Neural cell (in vitro differentiated cells): ENCODE results near the gene GID4. TPM values are rescaled to one million over a fixed set of nuclear protein-coding genes. Genes with fewer than 3 reads are reported as not detected.

Experiments used
- H2AFZ ChIP-seq: fragments of 200-600, 300-800 bp; sonication (generic), shearing (Covaris generic); 2 replicates; pipeline ENCODE4 v1.6.0; 2014; ENCODE audit warnings: low read depth, mild to moderate bottlenecking, antibody characterized with exemption, low read length, moderate library complexity
- H3F3A ChIP-seq: fragments of 200-600 bp; shearing (Covaris generic); 2 replicates; pipeline ENCODE4 v1.6.1; 2016; ENCODE audit warnings: mild to moderate bottlenecking, moderate library complexity, mixed read lengths, antibody characterized with exemption, low read length; ENCODE audit not compliant: insufficient read depth, poor library complexity, severe bottlenecking
- H3K27ac ChIP-seq: fragments of 200-600, 300-800 bp; sonication (generic), shearing (Covaris generic); 2 replicates; pipeline ENCODE4 v1.5.1; 2014; ENCODE audit warnings: mild to moderate bottlenecking, low read length, moderate library complexity
- H3K27me3 ChIP-seq: fragments of 300-800, 200-600 bp; sonication (generic), shearing (Covaris generic); 2 replicates; pipeline ENCODE4 v1.6.0; 2014; ENCODE audit warnings: mild to moderate bottlenecking, low read depth, low read length, moderate library complexity; ENCODE audit not compliant: insufficient read depth
- H3K36me3 ChIP-seq: fragments of 300-800, 200-600 bp; sonication (generic), shearing (Covaris generic); 2 replicates; pipeline ENCODE4 v1.5.1; 2014; ENCODE audit warnings: mild to moderate bottlenecking, antibody characterized with exemption, low read length, moderate library complexity; ENCODE audit not compliant: insufficient read depth
- H3K4me2 ChIP-seq: fragments of 300-800, 200-600 bp; sonication (generic), shearing (Covaris generic); 2 replicates; pipeline ENCODE4 v1.6.0; 2014; ENCODE audit warnings: mild to moderate bottlenecking, low read length
- H3K4me3 ChIP-seq: fragments of 300-800, 200-600 bp; sonication (generic), shearing (Covaris generic); 2 replicates; pipeline ENCODE4 v1.5.1; 2014; ENCODE audit warnings: mild to moderate bottlenecking, low read length, moderate library complexity
- H3K79me2 ChIP-seq: fragments of 200-600 bp; shearing (Covaris generic); replicated peaks from 2 replicates; pipeline ENCODE4 v1.6.0; 2014; ENCODE audit warnings: mild to moderate bottlenecking, low read length, moderate library complexity; ENCODE audit not compliant: insufficient read depth
- H3K9ac ChIP-seq: fragments of 300-800, 200-600 bp; sonication (generic), shearing (Covaris generic); 2 replicates; pipeline ENCODE4 v1.6.1; 2016; ENCODE audit warnings: mild to moderate bottlenecking, low read length, mixed read lengths
- H3K9me2 ChIP-seq: fragments of 200-600 bp; shearing (Covaris generic); 2 replicates; pipeline ENCODE4 v1.6.1; 2016; ENCODE audit warnings: mild to moderate bottlenecking, low read length, mixed read lengths; ENCODE audit not compliant: insufficient read depth
- H3K9me3 ChIP-seq: fragments of 200-600, 300-800 bp; sonication (generic), shearing (Covaris generic); 2 replicates; pipeline ENCODE4 v1.6.1; 2016; ENCODE audit warnings: mild to moderate bottlenecking, mixed run types, low read length, moderate library complexity, mixed read lengths
- H4K20me1 ChIP-seq: fragments of 200-600 bp; shearing (Covaris generic); 2 replicates; pipeline ENCODE4 v1.6.1; 2016; ENCODE audit warnings: mild to moderate bottlenecking, mixed run types; ENCODE audit not compliant: insufficient read depth
- EP300 ChIP-seq: fragments of 450-650 bp; conservative IDR thresholded peaks from 2 replicates; pipeline ENCODE4 v1.6.1; 2014; ENCODE audit warnings: antibody characterized with exemption, mild to moderate bottlenecking, moderate library complexity; ENCODE audit not compliant: poor library complexity, severe bottlenecking
- EZH2 ChIP-seq: fragments of 200-600, 300-800 bp; shearing (Covaris generic), sonication (generic); IDR thresholded peaks from 2 replicates; pipeline ENCODE4 v1.6.1; 2014; ENCODE audit warnings: antibody characterized with exemption, low read length, borderline replicate concordance, mild to moderate bottlenecking; ENCODE audit not compliant: insufficient read depth, poor library complexity, severe bottlenecking
- MXI1 ChIP-seq: fragments of 450-650 bp; conservative IDR thresholded peaks from 2 replicates; pipeline ENCODE4 v1.6.1; 2014; ENCODE audit warnings: antibody characterized with exemption, mild to moderate bottlenecking; ENCODE audit not compliant: poor library complexity, severe bottlenecking
- POLR2AphosphoS5 ChIP-seq: IDR thresholded peaks from 2 replicates; pipeline ENCODE4 v1.6.1; 2012
- RAD21 ChIP-seq: fragments of 450-650 bp; conservative IDR thresholded peaks from 2 replicates; pipeline ENCODE4 v1.6.1; 2014; ENCODE audit warnings: antibody characterized with exemption, mild to moderate bottlenecking, moderate library complexity
- SMC3 ChIP-seq: fragments of 450-650 bp; conservative IDR thresholded peaks from 2 replicates; pipeline ENCODE4 v1.6.1; 2014; ENCODE audit warnings: antibody characterized with exemption, mild to moderate bottlenecking, moderate library complexity; ENCODE audit not compliant: poor library complexity
- TAF1 ChIP-seq: IDR thresholded peaks from 2 replicates; pipeline ENCODE4 v1.6.1; 2012; ENCODE audit warnings: low read depth
- polyA plus RNA-seq: library from polyadenylated mRNA; depleted of rRNA; stranded (reverse); fragments of >200 nt; gene quantifications from 2 replicates; pipeline ENCODE4 v1.2.3, GENCODE V29; 2014
- TF ChIP-seq, protein P1 (sequence below): fragments of 450-650 bp; IDR thresholded peaks from 2 replicates; pipeline ENCODE4 v1.5.1; 2014; ENCODE audit warnings: antibody characterized with exemption, mild to moderate bottlenecking, moderate library complexity; ENCODE audit not compliant: poor library complexity, severe bottlenecking
- TF ChIP-seq, protein P2 (sequence below): IDR thresholded peaks from 2 replicates; pipeline ENCODE4 v1.6.1; 2012; ENCODE audit warnings: borderline replicate concordance

The GID4 gene
- polyA plus RNA-seq, 1 donor from 2014 or later, result 4.9 TPM

DNA sequence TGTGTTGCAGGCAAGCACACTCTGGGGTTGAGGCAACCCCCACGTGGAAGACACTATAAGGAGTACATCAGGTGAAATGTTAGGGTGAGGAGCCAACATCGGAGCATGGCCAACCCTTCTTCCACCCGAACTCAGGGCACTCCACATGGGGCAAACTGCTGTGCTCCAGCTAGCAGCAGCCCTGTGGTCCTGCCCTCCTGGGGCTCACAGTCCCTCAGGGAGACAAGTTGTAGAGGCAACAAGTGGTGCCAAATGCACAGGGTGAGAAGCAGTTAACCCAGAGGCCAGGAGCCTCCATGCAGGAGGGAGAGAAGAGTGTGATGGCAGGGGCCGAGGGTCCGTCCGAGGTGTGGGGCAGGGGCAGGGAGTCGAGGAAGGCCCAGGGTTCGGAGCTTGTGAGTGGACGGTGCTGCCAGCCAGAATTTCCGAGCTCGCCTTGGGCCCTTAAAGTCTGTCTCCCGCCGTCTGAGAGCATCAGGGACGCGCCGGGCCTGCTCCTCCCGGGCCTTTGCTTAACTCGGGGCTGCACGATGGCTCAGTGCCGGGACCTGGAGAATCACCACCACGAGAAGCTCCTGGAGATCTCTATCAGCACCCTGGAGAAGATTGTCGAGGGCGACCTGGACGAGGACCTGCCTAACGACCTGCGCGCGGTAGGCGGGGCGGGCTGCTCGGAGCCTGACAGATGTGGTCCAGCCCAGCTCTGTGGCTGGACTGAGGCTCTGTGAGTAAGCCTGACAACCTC lies 32.5 kb upstream of the GID4 start:
- no peak for TF ChIP-seq EP300
- TF ChIP-seq, protein P1, sequence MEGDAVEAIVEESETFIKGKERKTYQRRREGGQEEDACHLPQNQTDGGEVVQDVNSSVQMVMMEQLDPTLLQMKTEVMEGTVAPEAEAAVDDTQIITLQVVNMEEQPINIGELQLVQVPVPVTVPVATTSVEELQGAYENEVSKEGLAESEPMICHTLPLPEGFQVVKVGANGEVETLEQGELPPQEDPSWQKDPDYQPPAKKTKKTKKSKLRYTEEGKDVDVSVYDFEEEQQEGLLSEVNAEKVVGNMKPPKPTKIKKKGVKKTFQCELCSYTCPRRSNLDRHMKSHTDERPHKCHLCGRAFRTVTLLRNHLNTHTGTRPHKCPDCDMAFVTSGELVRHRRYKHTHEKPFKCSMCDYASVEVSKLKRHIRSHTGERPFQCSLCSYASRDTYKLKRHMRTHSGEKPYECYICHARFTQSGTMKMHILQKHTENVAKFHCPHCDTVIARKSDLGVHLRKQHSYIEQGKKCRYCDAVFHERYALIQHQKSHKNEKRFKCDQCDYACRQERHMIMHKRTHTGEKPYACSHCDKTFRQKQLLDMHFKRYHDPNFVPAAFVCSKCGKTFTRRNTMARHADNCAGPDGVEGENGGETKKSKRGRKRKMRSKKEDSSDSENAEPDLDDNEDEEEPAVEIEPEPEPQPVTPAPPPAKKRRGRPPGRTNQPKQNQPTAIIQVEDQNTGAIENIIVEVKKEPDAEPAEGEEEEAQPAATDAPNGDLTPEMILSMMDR, result no peak
- TF ChIP-seq EZH2, result no peak
- no peak for TF ChIP-seq POLR2AphosphoS5
- TF ChIP-seq, protein P2, sequence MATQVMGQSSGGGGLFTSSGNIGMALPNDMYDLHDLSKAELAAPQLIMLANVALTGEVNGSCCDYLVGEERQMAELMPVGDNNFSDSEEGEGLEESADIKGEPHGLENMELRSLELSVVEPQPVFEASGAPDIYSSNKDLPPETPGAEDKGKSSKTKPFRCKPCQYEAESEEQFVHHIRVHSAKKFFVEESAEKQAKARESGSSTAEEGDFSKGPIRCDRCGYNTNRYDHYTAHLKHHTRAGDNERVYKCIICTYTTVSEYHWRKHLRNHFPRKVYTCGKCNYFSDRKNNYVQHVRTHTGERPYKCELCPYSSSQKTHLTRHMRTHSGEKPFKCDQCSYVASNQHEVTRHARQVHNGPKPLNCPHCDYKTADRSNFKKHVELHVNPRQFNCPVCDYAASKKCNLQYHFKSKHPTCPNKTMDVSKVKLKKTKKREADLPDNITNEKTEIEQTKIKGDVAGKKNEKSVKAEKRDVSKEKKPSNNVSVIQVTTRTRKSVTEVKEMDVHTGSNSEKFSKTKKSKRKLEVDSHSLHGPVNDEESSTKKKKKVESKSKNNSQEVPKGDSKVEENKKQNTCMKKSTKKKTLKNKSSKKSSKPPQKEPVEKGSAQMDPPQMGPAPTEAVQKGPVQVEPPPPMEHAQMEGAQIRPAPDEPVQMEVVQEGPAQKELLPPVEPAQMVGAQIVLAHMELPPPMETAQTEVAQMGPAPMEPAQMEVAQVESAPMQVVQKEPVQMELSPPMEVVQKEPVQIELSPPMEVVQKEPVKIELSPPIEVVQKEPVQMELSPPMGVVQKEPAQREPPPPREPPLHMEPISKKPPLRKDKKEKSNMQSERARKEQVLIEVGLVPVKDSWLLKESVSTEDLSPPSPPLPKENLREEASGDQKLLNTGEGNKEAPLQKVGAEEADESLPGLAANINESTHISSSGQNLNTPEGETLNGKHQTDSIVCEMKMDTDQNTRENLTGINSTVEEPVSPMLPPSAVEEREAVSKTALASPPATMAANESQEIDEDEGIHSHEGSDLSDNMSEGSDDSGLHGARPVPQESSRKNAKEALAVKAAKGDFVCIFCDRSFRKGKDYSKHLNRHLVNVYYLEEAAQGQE, result no peak

DNA sequence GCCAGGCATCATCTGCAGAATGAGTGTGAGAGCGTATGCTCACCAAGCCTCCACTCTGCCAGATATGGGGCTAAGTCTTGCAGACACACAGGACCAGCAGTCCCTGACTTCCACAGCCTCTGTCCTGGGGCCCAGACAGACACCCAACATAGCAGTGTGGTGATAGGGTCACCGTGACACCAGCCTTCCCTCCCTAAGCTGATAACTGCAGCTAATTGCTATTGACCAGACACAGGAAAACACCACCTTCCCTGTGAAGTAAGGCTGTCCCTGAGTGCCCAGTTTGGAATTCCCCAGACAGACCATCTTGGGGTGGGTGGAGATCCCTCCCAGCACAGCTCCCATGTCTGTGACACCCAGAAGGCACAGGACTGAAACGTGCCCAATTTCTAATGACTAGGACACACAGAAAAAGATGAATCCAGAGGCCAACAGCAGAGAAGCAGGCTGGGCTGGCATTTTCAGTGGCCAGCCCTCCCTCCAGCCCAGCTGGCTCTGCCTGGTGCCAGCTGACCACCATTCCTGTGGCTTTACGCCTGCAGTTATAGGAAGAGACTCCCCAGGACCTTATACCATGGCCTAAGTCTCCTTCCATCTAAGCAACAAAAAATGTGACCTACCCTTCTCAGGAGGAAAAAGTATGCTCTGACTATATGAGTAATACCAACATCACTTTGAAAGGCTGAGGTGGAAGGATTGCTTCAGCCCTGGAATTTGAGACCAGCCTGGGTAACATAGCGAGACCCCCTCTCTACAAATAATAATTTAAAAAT lies 30.5 kb upstream of the GID4 start:
- Histone ChIP-seq H3K36me3 (no peaks in the 10 kb centered on the region), H3K4me3 (no peak overlapping the region), H2AFZ (no peak overlapping the region), H4K20me1 (no peaks in the 10 kb centered on the region), H3K9me2 (no peaks in the 10 kb centered on the region), H3K27ac (no peak overlapping the region), H3K4me2 (no peak overlapping the region), H3K9ac (no peak overlapping the region), H3K27me3 (no peaks in the 10 kb centered on the region), H3K79me2 (no peaks in the 10 kb centered on the region), H3F3A (no peaks in the 10 kb centered on the region), H3K9me3 (no peaks in the 10 kb centered on the region)
- TF ChIP-seq EZH2 (no peak), MXI1 (no peak), TAF1 (no peak), RAD21 (no peak), EP300 (no peak), POLR2AphosphoS5 (no peak), SMC3 (no peak)
- TF ChIP-seq, protein P2, result no peak
- TF ChIP-seq, protein P1, result no peak

More for the DNA sequence above, 32.5 kb upstream of the GID4 start:
- H2AFZ ChIP-seq, result no peak overlapping the region
- H3K27me3 ChIP-seq, result no peaks in the 10 kb centered on the region
- H3K79me2 ChIP-seq, result no peaks in the 10 kb centered on the region
- H4K20me1 ChIP-seq, result no peaks in the 10 kb centered on the region
- H3K4me2 ChIP-seq, result no peak overlapping the region
- no peak overlapping the region for H3K9ac ChIP-seq
- H3K4me3 ChIP-seq, result no peak overlapping the region
- no peaks in the 10 kb centered on the region for H3K9me3 ChIP-seq
- H3K27ac ChIP-seq, result no peak overlapping the region
- H3F3A ChIP-seq, result no peaks in the 10 kb centered on the region
- H3K36me3 ChIP-seq, result no peaks in the 10 kb centered on the region
- H3K9me2 ChIP-seq, result no peaks in the 10 kb centered on the region
